Transverse colon (tissue), 4 donors: Measurements from ENCODE around the gene PRKCH.

Experiments
- CTCF ChIP-seq, 5 experiments: fragments of 200-600 bp in 3 of 5; fragments of 450-650 bp in 2 of 5; sonication (generic) in 3 of 5; IDR thresholded peaks; 1 replicate in 2 of 5; 2 replicates in 3 of 5; pipeline ENCODE4 v1.5.1; 2016 to 2017; ENCODE audit warnings: antibody characterized with exemption in 5 of 5, inconsistent platforms in 3 of 5, mild to moderate bottlenecking in 2 of 5, moderate library complexity in 1 of 5
- EP300 ChIP-seq: sonication (generic); formaldehyde crosslinking; IDR thresholded peaks from one replicate; pipeline ENCODE4 v1.6.1; 2017; ENCODE audit warnings: antibody characterized with exemption, low read depth
- POLR2A ChIP-seq: fragments of 450-650 bp; IDR thresholded peaks from one replicate; pipeline ENCODE4 v1.6.1; 2016; ENCODE audit warnings: antibody characterized with exemption, mild to moderate bottlenecking, moderate library complexity
- POLR2AphosphoS5 ChIP-seq, 3 donors: sonication (generic); formaldehyde crosslinking; IDR thresholded peaks; one replicate each; pipeline ENCODE4 v1.6.1; 2016; ENCODE audit warnings: antibody characterized with exemption in 3 of 3

GRCh38 chr14:61357123-61357522 is 35.7 kb downstream of the PRKCH start:
- TF ChIP-seq CTCF (IDR thresholded peaks at IDR 0.05) (no peak), POLR2AphosphoS5 (IDR thresholded peaks at IDR 0.05) (no peak), POLR2A (no peak), EP300 (no peak)
